ENCODE data around the gene KHDC4.

The KHDC4 gene

GRCh38 chr1:155968670-155969069, 34.5 kb upstream of the KHDC4 start:
- no peak for DNase-seq

- no peak for DNase-seq
Measured at GRCh38 chr1:155968051-155968400, 33.8 kb upstream of the KHDC4 start.

GRCh38 chr1:155967341-155968050, 33.3 kb upstream of the KHDC4 start:
- DNase-seq = no peak

- DNase-seq = no peak
Measured at GRCh38 chr1:155966750-155967149, 32.5 kb upstream of the KHDC4 start.

- DNase-seq = no peak
Measured at GRCh38 chr1:155966135-155966534, 31.9 kb upstream of the KHDC4 start.

- DNase-seq = no peak
Measured at GRCh38 chr1:155964193-155964592, 30.0 kb upstream of the KHDC4 start.

GRCh38 chr1:155962599-155963211, 28.5 kb upstream of the KHDC4 start:
- DNase-seq = no peak

GRCh38 chr1:155961937-155962336, 27.7 kb upstream of the KHDC4 start:
- no peak for DNase-seq

GRCh38 chr1:155960081-155960745, 26.0 kb upstream of the KHDC4 start:
- no peak for DNase-seq

- DNase-seq = no peak
Measured at GRCh38 chr1:155957411-155957915, 23.2 kb upstream of the KHDC4 start.

GRCh38 chr1:155954645-155955044, 20.4 kb upstream of the KHDC4 start:
- DNase-seq = no peak

GRCh38 chr1:155952505-155952890, 18.3 kb upstream of the KHDC4 start:
- no peak for DNase-seq

GRCh38 chr1:155951753-155952504, 17.7 kb upstream of the KHDC4 start:
- DNase-seq = no peak

GRCh38 chr1:155950829-155951228, 16.6 kb upstream of the KHDC4 start:
- no peak for DNase-seq

GRCh38 chr1:155947741-155948140, 13.5 kb upstream of the KHDC4 start:
- DNase-seq = no peak

- no peak for DNase-seq
Measured at GRCh38 chr1:155947292-155947691, 13.1 kb upstream of the KHDC4 start.

GRCh38 chr1:155946633-155947219, 12.5 kb upstream of the KHDC4 start:
- no peak for DNase-seq

- no peak for DNase-seq
Measured at GRCh38 chr1:155944444-155944799, 10.2 kb upstream of the KHDC4 start.

GRCh38 chr1:155942578-155943141, 8.4 kb upstream of the KHDC4 start:
- no peak for DNase-seq

- no peak for DNase-seq
Measured at GRCh38 chr1:155941845-155942531, 7.8 kb upstream of the KHDC4 start.

- no peak for DNase-seq
Measured at GRCh38 chr1:155940993-155941844, 7.0 kb upstream of the KHDC4 start, which contains the start of gene RXFP4. Gene RXFP4, plus strand, starts transcription at chr1:155941638. Its CDS starts 72 bp downstream, at chr1:155941710.

Data from activated CD4-positive, alpha-beta T cell treated with anti-CD3 and anti-CD28 coated beads for 1 hour (primary cell).